ENCODE results near the gene HRH1.
A peak's percentile ranks its signal among the peaks of the same experiment; 100 is the strongest.
"Not testable (repeated sequence)": the region's sequence is repeated elsewhere in the genome, so short reads cannot be mapped to it uniquely, and the experiment has no call there.

HRH1 gene

GRCh38 chr3:11154036-11154952, at the start of gene HRH1:
TSS of gene HRH1 (plus strand) at chr3:11154493. CDS start at chr3:11259038, 104,545 bp downstream.
- H3K36me3 Mint-ChIP-seq (ENCODE audit: low read depth), result no peaks in the 10 kb centered on the region
- peaks cover 86% of the 10 kb centered on the region for H3K27me3 Mint-ChIP-seq (ENCODE audit: low read depth)
- H3K27ac Mint-ChIP-seq, result no peak within 1 kb of the TSS
- peaks cover 8% of the 10 kb centered on the region for H3K4me1 Mint-ChIP-seq (ENCODE audit: low read depth)
- H3K9me3 Mint-ChIP-seq, result no peaks in the 10 kb centered on the region
- peak within 1 kb of the TSS; percentile 31 for H3K4me3 Mint-ChIP-seq

- not testable (repeated sequence) for H3K36me3 Mint-ChIP-seq (ENCODE audit: low read depth); H3K9me3 Mint-ChIP-seq; H3K27ac Mint-ChIP-seq; H3K4me3 Mint-ChIP-seq; H3K4me1 Mint-ChIP-seq (ENCODE audit: low read depth)
- H3K27me3 Mint-ChIP-seq (ENCODE audit: low read depth), result peaks cover 27% of the 10 kb centered on the region
These were observed 41.0 kb upstream of the HRH1 start for GRCh38 chr3:11113316-11113715.

GRCh38 chr3:11115548-11115947, 38.7 kb upstream of the HRH1 start:
- Mint-ChIP-seq H3K4me1 (ENCODE audit: low read depth) (peaks cover 1% of the 10 kb centered on the region), H3K4me3 (no peak overlapping the region), H3K36me3 (ENCODE audit: low read depth) (no peaks in the 10 kb centered on the region), H3K9me3 (peaks cover 6% of the 10 kb centered on the region), H3K27me3 (ENCODE audit: low read depth) (peaks cover 16% of the 10 kb centered on the region), H3K27ac (no peak overlapping the region)

- Mint-ChIP-seq H3K9me3 (peaks cover 6% of the 10 kb centered on the region), H3K27me3 (ENCODE audit: low read depth) (peaks cover 16% of the 10 kb centered on the region), H3K27ac (no peak overlapping the region), H3K36me3 (ENCODE audit: low read depth) (no peaks in the 10 kb centered on the region), H3K4me3 (no peak overlapping the region), H3K4me1 (ENCODE audit: low read depth) (peaks cover 1% of the 10 kb centered on the region)
These were observed 37.8 kb upstream of the HRH1 start for GRCh38 chr3:11116336-11117059.

- Mint-ChIP-seq H3K27me3 (ENCODE audit: low read depth) (peaks cover 8% of the 10 kb centered on the region), H3K4me1 (ENCODE audit: low read depth) (peaks cover 1% of the 10 kb centered on the region), H3K4me3 (no peak overlapping the region), H3K36me3 (ENCODE audit: low read depth) (peaks cover 1% of the 10 kb centered on the region), H3K27ac (no peak overlapping the region), H3K9me3 (peaks cover 6% of the 10 kb centered on the region)
These were observed 36.7 kb upstream of the HRH1 start for GRCh38 chr3:11117591-11117990.

GRCh38 chr3:11118181-11118682, 36.1 kb upstream of the HRH1 start:
- H3K36me3 Mint-ChIP-seq (ENCODE audit: low read depth), result peaks cover 1% of the 10 kb centered on the region
- H3K27me3 Mint-ChIP-seq (ENCODE audit: low read depth), result peaks cover 11% of the 10 kb centered on the region
- H3K27ac Mint-ChIP-seq, result no peak overlapping the region
- H3K4me3 Mint-ChIP-seq, result no peak overlapping the region
- H3K9me3 Mint-ChIP-seq, result peaks cover 6% of the 10 kb centered on the region
- peaks cover 1% of the 10 kb centered on the region for H3K4me1 Mint-ChIP-seq (ENCODE audit: low read depth)

GRCh38 chr3:11120091-11120805, 34.0 kb upstream of the HRH1 start:
- no peak overlapping the region for H3K4me3 Mint-ChIP-seq
- peaks cover 1% of the 10 kb centered on the region for H3K36me3 Mint-ChIP-seq (ENCODE audit: low read depth)
- H3K9me3 Mint-ChIP-seq, result peaks cover 5% of the 10 kb centered on the region
- peaks cover 16% of the 10 kb centered on the region for H3K27me3 Mint-ChIP-seq (ENCODE audit: low read depth)
- no peak overlapping the region for H3K27ac Mint-ChIP-seq
- H3K4me1 Mint-ChIP-seq (ENCODE audit: low read depth), result peaks cover 1% of the 10 kb centered on the region

GRCh38 chr3:11126653-11127052, 27.6 kb upstream of the HRH1 start:
- Mint-ChIP-seq H3K9me3 (peaks cover 5% of the 10 kb centered on the region), H3K27me3 (ENCODE audit: low read depth) (peaks cover 24% of the 10 kb centered on the region), H3K36me3 (ENCODE audit: low read depth) (peaks cover 1% of the 10 kb centered on the region), H3K4me1 (ENCODE audit: low read depth) (peaks cover 3% of the 10 kb centered on the region), H3K27ac (no peak overlapping the region), H3K4me3 (no peak overlapping the region)

GRCh38 chr3:11128682-11129632, 25.3 kb upstream of the HRH1 start:
- Mint-ChIP-seq H3K4me3 (no peak overlapping the region), H3K36me3 (ENCODE audit: low read depth) (no peaks in the 10 kb centered on the region), H3K9me3 (peaks cover 2% of the 10 kb centered on the region), H3K27ac (no peak overlapping the region), H3K4me1 (ENCODE audit: low read depth) (peaks cover 3% of the 10 kb centered on the region), H3K27me3 (ENCODE audit: low read depth) (peaks cover 14% of the 10 kb centered on the region)

GRCh38 chr3:11130385-11130784, 23.9 kb upstream of the HRH1 start:
- Mint-ChIP-seq H3K4me1 (ENCODE audit: low read depth) (peaks cover 3% of the 10 kb centered on the region), H3K27me3 (ENCODE audit: low read depth) (peaks cover 12% of the 10 kb centered on the region), H3K4me3 (no peak overlapping the region), H3K36me3 (ENCODE audit: low read depth) (no peaks in the 10 kb centered on the region), H3K27ac (no peak overlapping the region), H3K9me3 (no peaks in the 10 kb centered on the region)

- no peaks in the 10 kb centered on the region for H3K9me3 Mint-ChIP-seq
- no peak overlapping the region for H3K4me3 Mint-ChIP-seq
- H3K27me3 Mint-ChIP-seq (ENCODE audit: low read depth), result peaks cover 12% of the 10 kb centered on the region
- H3K36me3 Mint-ChIP-seq (ENCODE audit: low read depth), result no peaks in the 10 kb centered on the region
- no peak overlapping the region for H3K27ac Mint-ChIP-seq
- H3K4me1 Mint-ChIP-seq (ENCODE audit: low read depth), result peaks cover 3% of the 10 kb centered on the region
These were observed 22.9 kb upstream of the HRH1 start for GRCh38 chr3:11131371-11131770.

GRCh38 chr3:11131886-11132285, 22.4 kb upstream of the HRH1 start:
- not testable (repeated sequence) for H3K36me3 Mint-ChIP-seq (ENCODE audit: low read depth); H3K4me3 Mint-ChIP-seq; H3K4me1 Mint-ChIP-seq (ENCODE audit: low read depth); H3K27ac Mint-ChIP-seq; H3K9me3 Mint-ChIP-seq
- peaks cover 12% of the 10 kb centered on the region for H3K27me3 Mint-ChIP-seq (ENCODE audit: low read depth)

GRCh38 chr3:11132861-11133260, 21.4 kb upstream of the HRH1 start:
- peaks cover 3% of the 10 kb centered on the region for H3K4me1 Mint-ChIP-seq (ENCODE audit: low read depth)
- H3K27ac Mint-ChIP-seq, result no peak overlapping the region
- H3K27me3 Mint-ChIP-seq (ENCODE audit: low read depth), result peaks cover 17% of the 10 kb centered on the region
- H3K4me3 Mint-ChIP-seq, result no peak overlapping the region
- no peaks in the 10 kb centered on the region for H3K36me3 Mint-ChIP-seq (ENCODE audit: low read depth)
- no peaks in the 10 kb centered on the region for H3K9me3 Mint-ChIP-seq

Data from T-helper 1 cell treated with Interleukin-12 subunit alpha and Interleukin-12 subunit beta and Interleukin-4 antibody, amounts not matched to agents 30 μg/mL and 1 μg/mL, for 36 hours (primary cell).